Brain microvascular endothelial cell (primary cell): ENCODE data around the gene FAM53B.

ENCODE experiments used
- DNase-seq: peaks from one replicate; pipeline ENCODE4 v3.0.0-alpha.2; 2020
- H3K27ac ChIP-seq: fragments of 250-450 bp; sonication (Bioruptor Pico); 2 replicates; pipeline ENCODE4 v1.5.1; 2020; ENCODE audit warnings: mild to moderate bottlenecking, moderate library complexity
- H3K27me3 ChIP-seq: fragments of 250-450 bp; sonication (Bioruptor Pico); replicated peaks from 2 replicates; pipeline ENCODE4 v1.5.1; 2020; ENCODE audit warnings: mild to moderate bottlenecking
- H3K36me3 ChIP-seq: fragments of 250-450 bp; sonication (Bioruptor Pico); replicated peaks from 2 replicates; pipeline ENCODE4 v1.5.1; 2020; ENCODE audit warnings: mild to moderate bottlenecking
- H3K4me3 ChIP-seq: 2 replicates; pipeline ENCODE4 v1.5.1; 2011; ENCODE audit warnings: low read depth, mild to moderate bottlenecking, control low read depth, low read length, moderate library complexity
- CTCF ChIP-seq: IDR thresholded peaks from 2 replicates; pipeline ENCODE4 v1.5.1; 2011; ENCODE audit warnings: low read depth, mild to moderate bottlenecking, moderate library complexity, low read length, control low read depth, inconsistent platforms; ENCODE audit errors: missing control alignments
- in situ Hi-C: cut with HindIII; loops from 2 replicates; pipeline ENCODE4 v1.10.0; 2017; ENCODE audit warnings: low sequenced_read_pairs, low pct_ligation_motif_present

The FAM53B gene

GRCh38 chr10:124658591-124659242 is 85.5 kb downstream of the FAM53B start:
- DNase-seq, result no peak
- in situ Hi-C loops, result no loop called here
- no peak overlapping the region for H3K4me3 ChIP-seq
- no peak for TF ChIP-seq CTCF
- no peak overlapping the region for H3K27ac ChIP-seq
- H3K36me3 ChIP-seq, result no peaks in the 10 kb centered on the region
- no peaks in the 10 kb centered on the region for H3K27me3 ChIP-seq

- H3K4me3 ChIP-seq, result no peak overlapping the region
- TF ChIP-seq CTCF, result no peak
- H3K27me3 ChIP-seq, result no peaks in the 10 kb centered on the region
- in situ Hi-C loops, result no loop called here
- no peaks in the 10 kb centered on the region for H3K36me3 ChIP-seq
- no peak overlapping the region for H3K27ac ChIP-seq
- DNase-seq, result peak; percentile 38
Measured at GRCh38 chr10:124657806-124658205, 86.4 kb downstream of the FAM53B start.

- TF ChIP-seq CTCF, result no peak
- Histone ChIP-seq H3K27me3 (no peaks in the 10 kb centered on the region), H3K27ac (no peak overlapping the region), H3K36me3 (no peaks in the 10 kb centered on the region), H3K4me3 (no peak overlapping the region)
- in situ Hi-C loops, result no loop called here
- DNase-seq, result no peak
Measured at GRCh38 chr10:124656541-124656940, 87.6 kb downstream of the FAM53B start.

GRCh38 chr10:124656113-124656490 is 88.1 kb downstream of the FAM53B start:
- DNase-seq, result no peak
- Histone ChIP-seq H3K4me3 (no peak overlapping the region), H3K36me3 (no peaks in the 10 kb centered on the region), H3K27me3 (no peaks in the 10 kb centered on the region), H3K27ac (no peak overlapping the region)
- in situ Hi-C loops, result no loop called here
- no peak for TF ChIP-seq CTCF

- Histone ChIP-seq H3K36me3 (no peaks in the 10 kb centered on the region), H3K27me3 (no peaks in the 10 kb centered on the region), H3K4me3 (no peak overlapping the region), H3K27ac (no peak overlapping the region)
- TF ChIP-seq CTCF, result no peak
- in situ Hi-C loops, result no loop called here
- no peak for DNase-seq
Measured at GRCh38 chr10:124655191-124656112, 88.7 kb downstream of the FAM53B start.
